ENCODE results near the gene TXLNB.

GRCh38 chr6:139230391-139230840 lies 61.4 kb downstream of the TXLNB start:
- TF ChIP-seq CTCF (IDR thresholded peaks at IDR 0.05; ENCODE audit: poor library complexity), result peak; percentile 29
- no peak for TF ChIP-seq EZH2 (IDR thresholded peaks at IDR 0.05; ENCODE audit: borderline replicate concordance)

Data from hepatocyte (in vitro differentiated cells).